EL (cell line): ENCODE results near the gene MAP7.
"Not testable (repeated sequence)": the region's sequence is repeated elsewhere in the genome, so short reads cannot be mapped to it uniquely, and the experiment has no call there.

ENCODE experiments used
- DNase-seq: peaks from one replicate; pipeline ENCODE4 v3.0.0-alpha.2; 2016

Gene MAP7

DNA sequence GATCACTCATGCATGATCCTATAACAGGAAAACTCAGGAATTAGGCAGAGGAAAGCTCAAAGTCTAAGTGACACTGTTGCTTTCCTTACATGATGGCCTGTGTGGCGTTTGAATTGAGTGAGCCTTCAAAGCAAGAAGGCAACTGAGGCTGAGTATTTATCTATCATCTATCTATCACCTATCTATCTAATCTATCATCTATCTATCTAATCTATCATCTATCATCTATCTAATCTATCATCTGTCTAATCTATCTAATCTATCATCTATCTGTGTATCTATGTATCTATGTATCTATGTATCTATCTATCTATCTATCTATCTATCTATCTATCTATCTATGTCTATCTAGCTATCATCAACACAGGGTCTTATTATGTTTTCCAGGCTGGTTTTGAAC lies 218.8 kb downstream of the MAP7 start:
- DNase-seq: no peak

DNA sequence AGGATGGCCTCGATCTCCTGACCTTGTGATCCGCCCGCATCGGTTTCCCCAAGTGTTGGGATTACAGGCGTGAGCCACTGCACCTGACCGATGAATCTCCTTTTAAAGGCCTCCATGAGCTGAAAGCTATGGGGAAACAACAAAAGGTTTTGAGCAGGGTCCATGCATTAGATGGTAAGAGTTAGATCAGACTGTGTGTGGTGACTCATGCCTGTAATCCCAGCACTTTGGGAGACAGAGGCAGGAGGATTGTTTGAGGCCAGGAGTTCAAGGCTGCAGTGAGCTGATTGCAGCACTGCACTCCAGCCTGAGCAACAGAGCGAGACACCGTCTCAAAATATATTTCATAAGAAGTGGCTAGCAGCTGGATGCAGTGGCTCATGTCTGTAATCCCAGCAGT lies 219.6 kb downstream of the MAP7 start:
- no peak for DNase-seq

DNA sequence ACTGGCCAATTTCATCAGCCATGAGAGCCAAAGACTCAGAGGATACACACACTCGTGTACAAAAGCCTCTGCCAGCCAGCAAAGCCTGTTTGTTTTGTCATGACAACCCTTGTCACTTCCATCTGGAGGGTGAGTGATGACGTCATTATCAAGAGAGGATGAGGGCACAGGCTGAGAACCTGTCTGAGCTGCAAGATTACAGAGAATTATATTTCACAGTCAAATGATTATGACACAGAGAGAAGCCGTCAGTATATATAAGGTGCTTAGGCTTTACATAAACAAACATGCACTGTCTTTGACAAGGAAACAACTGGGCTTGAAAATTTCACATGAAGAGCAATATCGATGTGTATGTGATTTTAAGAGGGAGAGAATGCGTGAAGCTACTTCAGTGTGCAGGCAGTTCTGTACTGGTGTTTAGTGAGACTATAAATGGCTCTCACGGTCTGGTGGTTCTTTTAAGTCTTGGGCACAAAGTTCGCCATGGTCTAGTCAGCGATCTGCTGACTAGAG lies 224.1 kb downstream of the MAP7 start:
- DNase-seq: peak; percentile 8

DNA sequence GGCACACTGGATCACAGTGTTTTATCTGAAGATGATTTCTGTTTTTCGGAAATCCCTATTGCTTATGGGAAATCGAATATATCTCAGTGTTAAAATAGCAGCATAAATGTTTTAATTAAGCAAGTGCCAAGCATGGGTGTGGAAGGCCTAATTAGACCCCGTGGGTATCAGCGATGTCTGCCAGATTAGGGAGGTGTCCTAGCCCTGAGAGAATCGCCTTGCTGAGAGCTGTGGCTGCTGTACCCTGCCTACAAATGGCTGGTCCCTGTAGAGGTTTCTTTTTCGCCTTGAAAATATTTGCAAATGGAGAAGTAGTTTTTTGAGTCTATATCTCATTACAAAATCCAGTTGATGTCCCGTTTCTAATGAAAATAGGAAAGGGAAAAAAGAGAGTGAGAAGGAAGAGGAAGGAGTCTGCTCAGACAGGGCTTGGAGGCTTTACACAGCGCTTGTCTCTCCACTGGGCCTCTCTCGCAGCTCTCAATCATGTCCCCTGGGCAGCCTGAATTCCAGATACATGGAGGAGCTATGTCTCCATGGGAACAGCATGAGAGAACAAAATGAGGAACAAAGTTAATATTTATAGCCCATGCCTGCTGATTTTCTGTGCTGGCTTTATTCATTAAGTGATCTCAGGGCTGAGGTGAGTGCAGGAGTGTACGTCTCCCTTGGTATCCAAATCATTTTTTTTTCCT lies 225.4 kb downstream of the MAP7 start:
- no peak for DNase-seq

DNA sequence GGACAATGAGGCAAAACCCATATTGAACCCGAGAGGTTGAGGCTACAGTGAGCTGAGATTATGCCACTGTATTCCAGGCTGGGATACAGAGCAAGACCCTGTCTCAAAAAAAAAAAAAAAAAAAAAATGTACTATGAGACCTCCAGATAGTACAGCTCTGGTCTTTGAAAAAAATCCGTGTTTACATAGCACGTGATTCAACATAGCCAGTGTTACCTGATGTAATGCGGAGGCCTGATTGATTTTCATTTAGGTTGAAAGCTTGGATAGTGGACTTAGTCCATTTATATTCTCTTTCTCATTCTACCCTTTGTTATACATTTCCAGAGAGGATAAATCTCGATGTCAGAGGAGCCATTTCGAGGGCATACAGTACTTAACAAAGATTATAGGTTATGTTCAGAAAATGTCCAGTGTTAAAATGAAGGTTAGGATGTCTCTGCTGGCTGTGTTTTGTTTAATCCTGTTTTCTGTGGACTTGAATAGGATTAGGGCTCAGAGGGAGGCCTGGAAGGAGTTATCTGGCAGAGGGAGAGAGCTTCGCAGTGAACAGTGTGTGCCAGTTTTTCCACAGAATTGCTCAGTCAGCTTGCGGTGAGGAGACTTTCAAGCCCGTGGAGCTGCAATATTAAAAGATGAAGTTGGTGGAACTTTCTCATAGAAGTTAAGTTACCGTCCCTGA lies 226.7 kb downstream of the MAP7 start:
- no peak for DNase-seq

DNA sequence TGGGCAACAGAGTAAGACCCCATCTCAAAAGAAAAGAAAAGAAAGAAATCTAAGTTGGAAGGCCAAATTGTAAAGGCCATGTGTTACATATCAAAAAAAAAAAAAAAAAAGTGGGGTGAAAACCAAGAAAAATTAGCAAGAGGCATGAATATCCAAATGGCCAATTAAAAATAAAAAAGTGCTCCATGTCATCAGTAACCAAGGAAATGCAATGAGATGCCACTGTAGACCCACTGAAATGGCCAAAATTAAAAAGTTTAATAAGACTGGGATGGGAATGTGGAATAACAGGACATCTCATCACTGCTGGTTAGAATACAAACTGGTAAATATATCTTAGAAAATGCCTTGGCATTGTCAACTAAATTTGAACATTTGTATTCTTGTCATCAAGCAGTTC lies 230.5 kb downstream of the MAP7 start:
- DNase-seq: no peak

DNA sequence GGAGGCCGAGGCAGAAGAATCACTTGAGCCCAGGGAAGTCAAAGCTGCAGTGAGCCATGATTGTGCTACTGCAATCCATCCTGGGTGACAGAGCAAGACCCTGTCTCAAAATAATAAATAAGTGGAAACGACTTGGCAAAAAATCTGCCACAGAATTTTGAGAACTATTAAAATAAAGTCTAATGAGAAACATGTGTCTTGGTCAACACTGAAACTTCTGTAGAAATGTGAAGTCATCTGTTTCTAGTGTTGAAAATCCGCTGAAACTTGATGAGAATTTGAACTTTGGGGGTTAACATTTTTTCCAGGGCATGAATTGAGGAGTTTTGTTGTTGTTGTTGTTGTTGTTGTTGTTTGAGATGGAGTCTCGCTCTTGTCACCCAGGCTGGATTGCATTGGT lies 231.5 kb downstream of the MAP7 start:
- DNase-seq: no peak

DNA sequence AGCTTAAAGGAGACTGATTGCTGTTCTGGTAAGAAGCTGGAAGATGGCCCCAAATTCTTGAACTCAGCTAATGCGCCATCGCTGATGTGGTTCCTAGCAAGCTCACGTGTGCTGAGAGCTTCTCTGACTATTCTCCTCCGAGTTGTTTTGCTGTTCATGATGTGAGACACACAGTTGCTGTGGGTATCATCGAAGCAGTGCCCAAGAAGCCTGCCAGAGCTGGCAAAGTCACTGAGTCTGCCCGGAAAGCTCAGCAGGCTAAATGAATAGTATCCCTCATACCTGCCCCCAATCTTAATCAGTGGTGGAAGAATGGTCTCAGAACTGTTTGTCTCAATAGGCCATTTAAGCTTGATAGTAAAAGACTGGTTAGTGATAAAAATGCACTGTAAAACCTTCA lies 232.3 kb downstream of the MAP7 start:
- no peak for DNase-seq

DNA sequence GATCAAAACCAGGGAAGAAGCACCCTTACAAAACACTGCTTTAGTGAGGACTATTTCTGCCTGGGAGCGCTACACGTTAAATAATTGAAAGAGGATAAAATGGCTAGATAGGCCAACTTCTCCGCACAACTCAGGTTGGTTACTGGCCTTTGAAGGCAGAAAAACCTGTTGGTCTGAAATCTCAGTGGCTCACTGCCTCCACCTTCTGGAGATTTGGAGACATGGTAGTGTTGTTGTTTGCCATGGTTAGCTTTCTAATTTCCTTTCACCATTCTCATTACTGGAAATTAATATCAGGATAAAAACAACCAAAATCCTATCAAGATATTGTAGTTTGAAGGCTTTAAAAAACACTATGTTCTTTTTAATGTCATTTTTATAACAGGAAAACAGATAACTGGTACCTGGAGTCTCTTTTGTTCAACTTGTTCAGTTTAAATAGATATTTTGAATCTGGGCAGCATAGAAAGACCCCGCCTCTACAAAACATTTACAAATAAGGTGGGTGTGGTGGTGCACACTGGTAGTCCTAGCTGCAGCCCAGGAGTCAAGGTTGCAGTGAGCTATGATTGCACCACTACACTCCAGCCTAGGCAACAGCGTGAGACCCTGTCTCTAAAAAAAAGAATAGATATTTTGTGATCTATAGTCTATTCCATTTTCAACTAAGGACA lies 233.1 kb downstream of the MAP7 start:
- DNase-seq: peak; percentile 63

DNA sequence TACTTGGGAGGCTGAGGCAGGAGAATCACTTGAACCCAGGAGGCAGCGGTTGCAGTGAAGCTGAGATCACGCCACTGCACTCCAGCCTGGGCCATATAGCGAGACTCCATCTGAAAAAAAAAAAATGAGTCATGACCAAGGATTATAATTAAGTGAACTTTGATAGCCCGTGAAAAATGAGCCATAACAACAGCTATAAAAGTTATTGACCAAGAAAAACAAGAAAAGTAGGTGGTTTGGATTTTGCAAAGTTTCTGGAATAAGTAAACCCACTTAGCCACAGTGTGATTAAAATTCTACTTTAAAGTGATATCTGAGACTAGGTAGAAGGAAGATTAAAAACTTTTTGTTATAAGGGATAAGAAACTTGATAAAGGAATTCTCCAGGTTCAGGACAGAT lies 234.6 kb downstream of the MAP7 start:
- no peak for DNase-seq

DNA sequence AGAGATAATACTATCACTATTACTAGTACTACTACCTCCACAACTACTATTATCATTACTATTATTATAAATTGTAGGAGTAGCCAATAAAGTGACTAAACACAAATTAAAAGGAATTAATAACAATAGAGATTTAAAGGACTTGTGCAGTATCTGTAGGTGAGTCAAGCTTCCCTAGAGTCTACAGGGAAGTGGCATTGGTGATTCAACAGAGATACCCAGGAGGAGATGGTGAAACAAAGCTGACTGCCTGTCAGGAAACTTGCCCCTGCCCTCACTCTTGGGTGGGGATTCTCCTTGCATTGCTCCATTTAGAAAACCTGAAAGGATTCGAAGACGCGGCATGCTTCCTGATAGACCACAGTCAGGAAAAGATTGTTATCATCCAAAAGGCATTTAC lies 237.2 kb downstream of the MAP7 start:
- DNase-seq: no peak

DNA sequence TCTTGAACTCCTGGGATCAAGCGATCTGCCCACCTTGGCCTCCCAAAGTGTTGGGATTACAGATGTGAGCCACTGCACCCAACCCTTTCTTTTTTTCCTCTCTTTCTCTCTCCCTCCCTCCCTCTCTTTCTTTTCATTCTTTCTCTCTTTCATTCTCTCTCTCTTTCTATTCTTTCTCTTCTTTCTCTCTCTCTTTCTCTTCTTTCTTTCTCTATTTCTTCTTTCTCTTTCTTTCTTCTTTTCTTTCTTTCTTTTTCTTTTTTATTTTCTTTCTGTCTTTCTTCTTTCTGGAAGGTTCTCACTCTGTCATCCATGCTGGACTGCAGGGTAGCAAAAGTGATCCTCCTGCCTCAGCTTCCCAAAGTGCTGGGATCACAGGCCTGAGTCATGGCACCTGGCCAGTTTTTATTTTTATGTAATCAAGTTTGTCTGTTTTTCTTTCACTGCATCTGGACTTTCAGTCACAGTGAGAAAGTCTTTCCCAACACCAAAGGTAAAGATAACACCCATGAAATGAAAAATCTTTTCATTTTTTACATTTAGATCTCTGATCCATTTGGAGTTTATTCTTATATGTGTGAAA lies 240.4 kb downstream of the MAP7 start:
- DNase-seq: no peak

DNA sequence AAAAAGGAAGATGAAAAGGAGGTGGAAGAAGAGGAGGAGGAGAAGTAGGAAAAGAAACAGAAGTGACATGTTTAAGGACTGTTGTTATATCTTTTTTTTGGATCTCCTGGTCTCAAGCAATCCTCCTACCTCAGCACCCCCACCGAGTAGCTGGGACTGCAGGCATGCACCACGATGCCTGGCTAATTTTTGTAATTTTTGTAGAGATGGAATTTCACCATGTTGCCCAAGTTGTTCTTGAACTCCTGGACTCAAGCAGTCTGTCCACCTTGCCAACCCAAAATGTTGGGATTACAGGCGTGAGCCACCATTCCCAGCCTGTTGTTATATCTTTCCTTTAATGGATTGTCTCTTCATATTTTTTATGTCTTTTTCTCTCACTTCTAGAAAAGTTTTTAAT lies 241.1 kb downstream of the MAP7 start:
- DNase-seq: no peak

DNA sequence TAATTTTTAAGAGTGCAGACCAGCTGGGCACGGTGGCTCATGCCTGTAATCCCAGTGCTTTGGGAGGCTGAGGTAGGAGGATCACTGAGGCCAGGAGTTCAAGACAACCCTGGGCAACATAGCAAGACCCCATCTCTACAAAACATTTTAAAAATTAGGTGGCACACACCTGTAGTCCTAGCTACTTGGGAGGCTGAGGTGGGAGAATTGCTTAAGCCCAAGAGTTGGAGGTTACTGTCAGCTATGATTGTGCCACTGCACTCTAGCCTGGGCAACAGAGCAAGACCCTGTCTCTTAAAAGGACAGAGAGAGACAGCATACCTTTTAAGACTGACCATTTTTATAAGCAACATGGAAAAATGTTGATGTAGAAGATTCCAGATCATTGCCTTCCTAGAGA lies 241.8 kb downstream of the MAP7 start:
- not testable (repeated sequence) for DNase-seq

DNA sequence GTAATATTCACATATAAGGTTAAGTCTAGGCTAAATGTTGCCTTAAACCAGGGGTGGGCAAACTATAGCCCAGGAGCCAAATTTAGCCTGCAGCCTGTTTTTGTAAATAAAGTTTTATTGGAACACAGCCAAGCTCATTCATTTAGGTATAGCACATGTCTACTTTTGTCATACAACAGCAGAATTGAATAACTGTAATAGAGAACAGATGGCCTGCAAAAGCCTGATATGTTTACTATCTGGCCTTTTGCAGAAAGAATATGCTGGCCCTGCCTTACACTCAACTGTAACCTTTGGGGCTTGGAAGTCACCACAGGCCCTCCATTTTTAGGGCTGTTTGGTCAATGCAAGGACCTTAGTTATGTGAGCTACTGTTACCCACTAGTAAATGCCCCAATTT lies 242.9 kb downstream of the MAP7 start:
- no peak for DNase-seq

DNA sequence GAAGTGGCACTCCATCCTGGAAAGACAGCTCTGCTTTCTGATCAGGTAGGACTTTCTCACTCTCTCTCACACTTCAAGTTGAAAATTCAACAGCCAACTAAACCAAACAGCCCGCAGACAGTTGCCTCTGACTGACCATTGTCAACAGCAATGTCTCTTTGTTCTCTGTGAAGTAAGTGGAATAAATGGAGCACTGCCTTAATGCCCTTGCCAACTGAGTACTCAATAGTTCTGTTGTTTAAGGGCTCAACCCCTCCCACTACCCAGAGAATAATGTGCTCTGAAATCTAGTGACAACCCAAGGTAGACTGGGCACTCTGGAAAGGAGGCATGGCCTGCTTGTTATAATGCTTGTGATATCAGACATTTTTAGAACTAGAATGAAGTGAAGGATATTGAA lies 243.8 kb downstream of the MAP7 start:
- DNase-seq: no peak

DNA sequence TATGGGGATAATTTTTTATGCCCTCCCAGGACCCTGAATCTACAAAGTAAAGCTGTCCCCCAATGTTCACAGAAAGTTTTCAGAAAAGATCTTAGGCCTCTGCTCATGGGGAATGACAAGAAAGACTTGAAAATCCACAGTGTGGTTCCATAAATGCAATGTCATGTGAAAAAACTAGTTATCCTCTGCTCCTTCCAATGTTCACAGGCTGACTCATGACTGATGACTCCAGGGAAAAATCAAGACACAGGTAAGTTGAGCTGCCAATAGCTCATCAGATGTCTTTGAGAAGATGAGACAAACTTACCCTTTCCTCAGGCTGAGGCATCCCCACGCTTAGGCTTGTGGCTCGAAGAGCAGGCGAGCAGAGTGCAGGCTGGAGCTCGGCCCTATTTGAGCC lies 245.8 kb downstream of the MAP7 start:
- DNase-seq: no peak

DNA sequence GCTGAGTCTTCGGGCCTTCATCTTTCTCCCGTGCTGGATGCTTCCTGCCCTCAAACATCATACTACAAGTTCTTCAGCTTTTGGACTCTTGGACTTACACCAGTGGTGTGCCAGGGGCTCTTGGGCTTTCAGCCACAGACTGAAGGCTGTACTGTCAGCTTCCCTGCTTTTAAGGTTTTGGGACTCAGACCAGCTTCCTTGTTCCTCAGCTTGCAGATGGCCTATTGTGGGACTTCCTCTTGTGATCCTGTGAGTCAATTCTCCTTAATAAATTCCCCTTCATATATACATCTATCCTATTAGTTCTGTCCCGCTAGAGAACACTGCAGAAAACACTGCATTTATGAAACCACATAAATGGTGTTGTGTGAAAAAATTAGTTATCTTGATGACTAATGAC lies 246.7 kb downstream of the MAP7 start:
- no peak for DNase-seq

DNA sequence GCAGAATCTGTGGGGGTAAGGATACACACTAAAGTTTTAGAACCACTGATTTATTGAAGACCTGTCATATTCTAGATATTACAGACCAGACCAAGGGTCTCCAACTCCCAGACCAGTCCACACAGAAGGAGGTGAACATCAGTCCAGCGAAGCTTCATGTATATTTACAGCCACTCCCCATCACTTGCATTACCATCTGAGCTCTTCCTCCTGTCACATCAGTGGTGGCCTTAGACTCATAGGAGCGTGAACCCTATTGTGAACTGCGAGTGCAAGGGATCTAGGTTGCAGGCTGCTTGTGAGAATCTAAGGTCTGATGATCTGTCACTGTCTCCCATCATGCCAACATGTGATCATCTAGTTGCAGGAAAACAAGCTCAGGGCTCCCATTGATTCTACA lies 255.6 kb downstream of the MAP7 start:
- DNase-seq: no peak
